ENCODE data around the gene CYB5R4. TPM values are rescaled to one million over a fixed set of nuclear protein-coding genes. Genes with fewer than 3 reads are reported as not detected.

CYB5R4 gene
- total and polyA plus RNA-seq, 2 experiments from 2014 or later = 4.1 to 17.5 TPM

DNA sequence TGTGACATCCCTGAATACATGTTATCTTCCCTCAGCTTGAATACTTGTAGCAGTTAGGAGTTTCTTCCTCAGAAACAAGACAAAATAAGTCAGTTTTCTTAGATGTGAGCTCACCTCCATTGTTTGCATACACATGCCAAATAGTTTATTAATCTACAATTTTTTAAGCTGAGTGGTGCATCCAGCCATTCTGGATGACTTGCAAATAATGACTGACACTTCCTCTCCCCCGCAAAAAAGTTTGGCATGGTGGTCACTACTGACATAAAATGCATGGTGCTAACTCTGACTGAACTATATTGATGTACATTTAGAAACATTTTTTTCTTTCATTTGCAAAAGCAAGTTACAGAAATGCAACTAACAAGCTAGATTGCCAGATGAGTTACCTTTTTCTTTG is 55.5 kb downstream of the CYB5R4 start:
- Histone ChIP-seq H3K9me3 (ENCODE audit: low read depth) (no peaks in the 10 kb centered on the region), H2AFZ (no peak overlapping the region), H3K27me3 (replicated peaks; ENCODE audit: insufficient read depth) (no peaks in the 10 kb centered on the region), H3K4me2 (ENCODE audit: unreplicated experiment) (no peak overlapping the region), H3K9ac (no peak overlapping the region), H3K79me2 (ENCODE audit: insufficient read depth) (no peaks in the 10 kb centered on the region), H3K4me1 (ENCODE audit: insufficient read depth) (peaks cover 17% of the 10 kb centered on the region), H3K27ac (no peak overlapping the region), H3K4me3 (no peak overlapping the region), H4K20me1 (ENCODE audit: insufficient read depth) (no peaks in the 10 kb centered on the region), H3K9me2 (ENCODE audit: insufficient read depth) (no peaks in the 10 kb centered on the region), H3K36me3 (ENCODE audit: low read depth) (no peaks in the 10 kb centered on the region), H3F3A (ENCODE audit: insufficient read depth) (peaks cover 14% of the 10 kb centered on the region)
- no peak for TF ChIP-seq EZH2 (IDR thresholded peaks at IDR 0.05; ENCODE audit: insufficient read depth, poor library complexity, severe bottlenecking)
- no peak for TF ChIP-seq EZH2phosphoT487 (IDR thresholded peaks at IDR 0.05; ENCODE audit: insufficient read depth, low read depth)
- in situ Hi-C loops (cut with MboI) = no loop called here
- no peak for DNase-seq
- 98 to 100% methylated on average over 1 of the region's 1 CpG for WGBS, 2 experiments (ENCODE audit: low coverage in 1 of 2, low lambda C conversion rate in 2 of 2, missing lambda C conversion rate in 2 of 2)

DNA sequence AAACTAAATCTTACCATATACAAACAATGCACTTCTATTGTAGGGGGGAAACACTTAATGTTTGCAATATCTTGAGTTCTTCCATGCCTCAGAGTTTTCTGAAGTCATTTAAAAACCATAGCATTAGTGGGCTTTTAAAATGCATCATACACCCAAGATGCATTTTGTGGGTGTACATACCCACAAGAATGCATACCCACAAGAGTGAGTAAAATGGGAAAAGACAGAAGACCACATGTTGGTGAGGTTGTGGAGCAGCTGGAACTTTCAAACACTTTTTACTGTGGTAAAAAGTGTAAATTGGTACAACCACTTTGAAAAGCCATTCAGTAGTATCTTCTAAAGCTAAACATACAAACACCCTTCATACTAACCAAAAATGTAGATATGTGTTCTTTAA is 57.5 kb downstream of the CYB5R4 start:
- no peak for DNase-seq
- no peaks in the 10 kb centered on the region for H4K20me1 ChIP-seq (ENCODE audit: insufficient read depth)
- in situ Hi-C loops (cut with MboI) = no loop called here
- H3F3A ChIP-seq (ENCODE audit: insufficient read depth) = peaks cover 14% of the 10 kb centered on the region
- H2AFZ ChIP-seq = no peak overlapping the region
- TF ChIP-seq EZH2phosphoT487 (IDR thresholded peaks at IDR 0.05; ENCODE audit: insufficient read depth, low read depth) = no peak
- no peak overlapping the region for H3K9ac ChIP-seq
- no peak overlapping the region for H3K27ac ChIP-seq
- no peaks in the 10 kb centered on the region for H3K9me2 ChIP-seq (ENCODE audit: insufficient read depth)
- no peaks in the 10 kb centered on the region for H3K27me3 ChIP-seq (replicated peaks; ENCODE audit: insufficient read depth)
- H3K4me2 ChIP-seq (ENCODE audit: unreplicated experiment) = no peak overlapping the region
- H3K9me3 ChIP-seq (ENCODE audit: low read depth) = no peaks in the 10 kb centered on the region
- H3K4me1 ChIP-seq (ENCODE audit: insufficient read depth) = peaks cover 18% of the 10 kb centered on the region
- no peaks in the 10 kb centered on the region for H3K36me3 ChIP-seq (ENCODE audit: low read depth)
- no peak overlapping the region for H3K4me3 ChIP-seq
- no peaks in the 10 kb centered on the region for H3K79me2 ChIP-seq (ENCODE audit: insufficient read depth)

DNA sequence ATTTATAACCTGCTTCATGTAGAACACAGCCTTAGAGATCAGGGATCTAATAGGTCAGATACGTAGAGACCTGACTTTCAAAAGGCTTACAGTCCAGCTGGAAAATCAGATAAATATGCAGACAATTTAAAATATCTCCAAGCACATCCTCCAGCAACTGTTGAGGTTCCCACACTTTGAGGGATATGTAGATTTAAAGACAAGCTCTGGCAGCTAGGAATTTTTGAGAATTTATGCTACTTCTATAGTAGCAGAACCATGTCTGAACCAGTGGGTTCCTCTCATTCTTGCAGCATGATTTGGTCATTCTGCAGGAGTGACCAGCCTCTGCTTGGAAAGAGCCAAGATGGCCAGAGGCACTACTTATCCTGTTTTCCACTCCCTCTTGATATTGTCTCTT is 60.5 kb downstream of the CYB5R4 start:
- Histone ChIP-seq H3K4me3 (no peak overlapping the region), H3K27ac (no peak overlapping the region), H3F3A (ENCODE audit: insufficient read depth) (peaks cover 14% of the 10 kb centered on the region), H3K9me3 (ENCODE audit: low read depth) (no peaks in the 10 kb centered on the region), H2AFZ (no peak overlapping the region), H3K9me2 (ENCODE audit: insufficient read depth) (no peaks in the 10 kb centered on the region), H3K9ac (no peak overlapping the region), H3K4me1 (ENCODE audit: insufficient read depth) (peaks cover 18% of the 10 kb centered on the region), H3K79me2 (ENCODE audit: insufficient read depth) (no peaks in the 10 kb centered on the region), H4K20me1 (ENCODE audit: insufficient read depth) (no peaks in the 10 kb centered on the region), H3K4me2 (ENCODE audit: unreplicated experiment) (peak overlapping the region; percentile 45), H3K36me3 (ENCODE audit: low read depth) (no peaks in the 10 kb centered on the region), H3K27me3 (replicated peaks; ENCODE audit: insufficient read depth) (no peaks in the 10 kb centered on the region)
- TF ChIP-seq EZH2 (IDR thresholded peaks at IDR 0.05; ENCODE audit: insufficient read depth, poor library complexity, severe bottlenecking) = no peak
- no peak for TF ChIP-seq EZH2phosphoT487 (IDR thresholded peaks at IDR 0.05; ENCODE audit: insufficient read depth, low read depth)
- in situ Hi-C loops (cut with MboI) = no loop called here
- DNase-seq = peak; percentile 62
- WGBS, 2 experiments (ENCODE audit: low coverage in 1 of 2, low lambda C conversion rate in 2 of 2, missing lambda C conversion rate in 2 of 2) = 57 to 63% methylated on average over 1 of the region's 1 CpG

DNA sequence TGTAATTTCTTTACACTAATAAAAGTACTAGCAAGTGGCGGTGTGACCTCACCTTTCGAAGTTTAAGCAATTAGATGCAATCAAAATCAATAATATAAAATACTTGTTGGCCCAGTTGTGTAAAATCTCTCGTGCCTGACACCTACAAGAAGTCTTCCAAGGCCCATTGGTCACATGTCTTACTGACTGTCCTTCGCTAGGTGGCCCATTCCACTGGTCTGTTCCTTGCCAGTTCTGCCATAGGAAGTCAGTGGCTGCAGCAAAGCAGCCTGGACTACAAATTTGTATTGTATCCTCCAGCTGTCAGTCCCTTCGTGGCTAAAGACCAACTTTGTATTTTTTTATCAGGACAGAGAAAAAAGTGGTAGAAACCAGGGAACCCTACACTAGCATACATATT is 61.8 kb downstream of the CYB5R4 start:
- Histone ChIP-seq H2AFZ (no peak overlapping the region), H3K4me1 (ENCODE audit: insufficient read depth) (peaks cover 18% of the 10 kb centered on the region), H3K9me3 (ENCODE audit: low read depth) (no peaks in the 10 kb centered on the region), H3K79me2 (ENCODE audit: insufficient read depth) (no peaks in the 10 kb centered on the region), H3K27me3 (replicated peaks; ENCODE audit: insufficient read depth) (no peaks in the 10 kb centered on the region), H3F3A (ENCODE audit: insufficient read depth) (peaks cover 14% of the 10 kb centered on the region), H3K27ac (no peak overlapping the region), H3K36me3 (ENCODE audit: low read depth) (no peaks in the 10 kb centered on the region), H3K9ac (no peak overlapping the region), H3K9me2 (ENCODE audit: insufficient read depth) (no peaks in the 10 kb centered on the region), H3K4me2 (ENCODE audit: unreplicated experiment) (no peak overlapping the region), H3K4me3 (no peak overlapping the region), H4K20me1 (ENCODE audit: insufficient read depth) (no peaks in the 10 kb centered on the region)
- TF ChIP-seq EZH2 (IDR thresholded peaks at IDR 0.05; ENCODE audit: insufficient read depth, poor library complexity, severe bottlenecking) (no peak), EZH2phosphoT487 (IDR thresholded peaks at IDR 0.05; ENCODE audit: insufficient read depth, low read depth) (no peak)
- WGBS, 2 experiments (ENCODE audit: low coverage in 1 of 2, low lambda C conversion rate in 2 of 2, missing lambda C conversion rate in 2 of 2) = 94% methylated on average over 5 of the region's 5 CpGs
- no peak for DNase-seq
- in situ Hi-C loops (cut with MboI) = no loop called here

DNA sequence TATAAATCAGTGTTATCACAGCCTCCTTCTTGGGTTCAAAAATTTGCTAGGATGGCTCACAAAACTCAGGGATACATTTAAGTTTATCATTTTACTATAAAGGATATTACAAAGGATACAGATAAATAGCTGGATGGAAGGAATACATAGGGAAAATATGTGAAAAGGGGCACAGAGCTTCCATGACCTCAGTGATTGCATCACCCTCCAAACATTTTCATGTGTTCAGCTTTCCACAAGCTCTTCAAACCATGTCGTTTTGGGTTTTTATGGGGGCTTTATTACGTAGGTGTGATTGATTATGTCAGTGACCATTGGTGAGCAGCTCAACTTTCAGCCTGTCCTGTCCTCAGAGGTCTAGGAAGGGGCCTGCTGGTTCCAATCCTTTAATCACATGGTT is 68.0 kb downstream of the CYB5R4 start:
- TF ChIP-seq EZH2 (IDR thresholded peaks at IDR 0.05; ENCODE audit: insufficient read depth, poor library complexity, severe bottlenecking) (no peak), EZH2phosphoT487 (IDR thresholded peaks at IDR 0.05; ENCODE audit: insufficient read depth, low read depth) (no peak)
- Histone ChIP-seq H3K27me3 (replicated peaks; ENCODE audit: insufficient read depth) (no peaks in the 10 kb centered on the region), H3K4me3 (no peak overlapping the region), H4K20me1 (ENCODE audit: insufficient read depth) (no peaks in the 10 kb centered on the region), H3K27ac (no peak overlapping the region), H2AFZ (no peak overlapping the region), H3K4me2 (ENCODE audit: unreplicated experiment) (no peak overlapping the region), H3F3A (ENCODE audit: insufficient read depth) (no peaks in the 10 kb centered on the region), H3K79me2 (ENCODE audit: insufficient read depth) (no peaks in the 10 kb centered on the region), H3K9me2 (ENCODE audit: insufficient read depth) (no peaks in the 10 kb centered on the region), H3K9ac (no peak overlapping the region), H3K4me1 (ENCODE audit: insufficient read depth) (0 out of 2 replicates have a peak, but pooled peaks cover 3% of the 10 kb centered on the region), H3K9me3 (ENCODE audit: low read depth) (no peaks in the 10 kb centered on the region), H3K36me3 (ENCODE audit: low read depth) (no peaks in the 10 kb centered on the region)
- 58 to 61% methylated on average over 2 of the region's 2 CpGs for WGBS, 2 experiments (ENCODE audit: low coverage in 1 of 2, low lambda C conversion rate in 2 of 2, missing lambda C conversion rate in 2 of 2)
- in situ Hi-C loops (cut with MboI) = no loop called here
- no peak for DNase-seq
